BLaER1 (cell line): ENCODE results near the gene SLMAP.

Experiments used
- H3K27ac ChIP-seq: shearing (Covaris generic); formaldehyde crosslinking; 2 replicates; pipeline ENCODE4 v1.8.1; 2022
- H3K27me3 ChIP-seq: shearing (Covaris generic); formaldehyde crosslinking; 2 replicates; pipeline ENCODE4 v1.8.1; 2022
- H3K36me3 ChIP-seq: shearing (Covaris generic); formaldehyde crosslinking; 2 replicates; pipeline ENCODE4 v1.8.1; 2022
- H3K4me1 ChIP-seq: shearing (Covaris generic); formaldehyde crosslinking; 2 replicates; pipeline ENCODE4 v1.8.1; 2022
- H3K4me2 ChIP-seq: shearing (Covaris generic); formaldehyde crosslinking; 2 replicates; pipeline ENCODE4 v1.8.1; 2022
- H3K4me3 ChIP-seq: shearing (Covaris generic); formaldehyde crosslinking; 2 replicates; pipeline ENCODE4 v1.8.1; 2022
- H3K9ac ChIP-seq: shearing (Covaris generic); formaldehyde crosslinking; 2 replicates; pipeline ENCODE4 v1.8.1; 2022
- H3K9me3 ChIP-seq: shearing (Covaris generic); formaldehyde crosslinking; 2 replicates; pipeline ENCODE4 v1.8.1; 2022
- H4K20me1 ChIP-seq: shearing (Covaris generic); formaldehyde crosslinking; 2 replicates; pipeline ENCODE4 v1.8.1; 2022
- Cebpa-rat ChIP-seq: shearing (Covaris generic); IDR thresholded peaks from 2 replicates; pipeline ENCODE4 v1.8.1; 2022

The SLMAP gene

GRCh38 chr3:57952651-57953050 lies 196.5 kb downstream of the SLMAP start:
- Histone ChIP-seq H3K4me2 (no peak overlapping the region), H4K20me1 (no peaks in the 10 kb centered on the region), H3K27me3 (no peaks in the 10 kb centered on the region), H3K4me1 (peaks cover 10% of the 10 kb centered on the region), H3K9ac (no peak overlapping the region), H3K4me3 (no peak overlapping the region), H3K9me3 (no peaks in the 10 kb centered on the region), H3K27ac (no peak overlapping the region), H3K36me3 (no peaks in the 10 kb centered on the region)
- no peak for TF ChIP-seq Cebpa-rat

- no peak overlapping the region for H3K4me2 ChIP-seq
- H3K4me3 ChIP-seq: no peak overlapping the region
- H3K9me3 ChIP-seq: no peaks in the 10 kb centered on the region
- no peaks in the 10 kb centered on the region for H4K20me1 ChIP-seq
- no peak overlapping the region for H3K27ac ChIP-seq
- no peaks in the 10 kb centered on the region for H3K27me3 ChIP-seq
- no peak overlapping the region for H3K9ac ChIP-seq
- H3K36me3 ChIP-seq: no peaks in the 10 kb centered on the region
- no peak for TF ChIP-seq Cebpa-rat
- H3K4me1 ChIP-seq: peaks cover 17% of the 10 kb centered on the region
Measured at GRCh38 chr3:57953576-57953975, 197.5 kb downstream of the SLMAP start.

- Histone ChIP-seq H3K27me3 (no peaks in the 10 kb centered on the region), H3K36me3 (no peaks in the 10 kb centered on the region), H3K9me3 (no peaks in the 10 kb centered on the region), H4K20me1 (no peaks in the 10 kb centered on the region), H3K27ac (no peak overlapping the region), H3K4me3 (no peak overlapping the region), H3K9ac (no peak overlapping the region), H3K4me2 (no peak overlapping the region), H3K4me1 (peaks cover 25% of the 10 kb centered on the region)
- no peak for TF ChIP-seq Cebpa-rat
Measured at GRCh38 chr3:57956119-57956832, 200.2 kb downstream of the SLMAP start.

- Histone ChIP-seq H3K4me3 (no peak overlapping the region), H3K27ac (no peak overlapping the region), H3K36me3 (no peaks in the 10 kb centered on the region), H3K4me1 (peaks cover 20% of the 10 kb centered on the region), H3K27me3 (no peaks in the 10 kb centered on the region), H4K20me1 (no peaks in the 10 kb centered on the region), H3K9me3 (no peaks in the 10 kb centered on the region), H3K4me2 (no peak overlapping the region), H3K9ac (no peak overlapping the region)
- no peak for TF ChIP-seq Cebpa-rat
Measured at GRCh38 chr3:57956833-57957174, 200.7 kb downstream of the SLMAP start.

- Histone ChIP-seq H3K9ac (no peak overlapping the region), H3K27ac (no peak overlapping the region)
Measured at GRCh38 chr3:57957824-57958223, 201.7 kb downstream of the SLMAP start.

GRCh38 chr3:57958642-57959422 lies 202.7 kb downstream of the SLMAP start:
- peak overlapping the region; percentile 74 for H3K4me2 ChIP-seq
- H3K4me3 ChIP-seq: no peak overlapping the region
- no peaks in the 10 kb centered on the region for H3K27me3 ChIP-seq
- H3K36me3 ChIP-seq: no peaks in the 10 kb centered on the region
- peaks cover 18% of the 10 kb centered on the region for H3K4me1 ChIP-seq
- peak overlapping the region; percentile 68; the same call in 1 of the 2 replicates for H3K27ac ChIP-seq
- H4K20me1 ChIP-seq: no peaks in the 10 kb centered on the region
- TF ChIP-seq Cebpa-rat: no peak
- no peaks in the 10 kb centered on the region for H3K9me3 ChIP-seq
- no peak overlapping the region for H3K9ac ChIP-seq

More at GRCh38 chr3:57957824-57958223, 201.7 kb downstream of the SLMAP start:
- Histone ChIP-seq H3K4me2 (no peak overlapping the region), H3K4me3 (no peak overlapping the region), H3K36me3 (no peaks in the 10 kb centered on the region), H3K27me3 (no peaks in the 10 kb centered on the region), H4K20me1 (no peaks in the 10 kb centered on the region), H3K4me1 (peaks cover 18% of the 10 kb centered on the region), H3K9me3 (no peaks in the 10 kb centered on the region)
- no peak for TF ChIP-seq Cebpa-rat

- Histone ChIP-seq H3K9ac (no peak overlapping the region), H4K20me1 (no peaks in the 10 kb centered on the region), H3K4me3 (no peak overlapping the region), H3K27ac (peak overlapping the region; percentile 68; the same call in 1 of the 2 replicates), H3K9me3 (no peaks in the 10 kb centered on the region), H3K4me2 (peak overlapping the region; percentile 74), H3K36me3 (no peaks in the 10 kb centered on the region), H3K27me3 (no peaks in the 10 kb centered on the region), H3K4me1 (peaks cover 18% of the 10 kb centered on the region)
- no peak for TF ChIP-seq Cebpa-rat
Measured at GRCh38 chr3:57959423-57960173, 203.5 kb downstream of the SLMAP start.

GRCh38 chr3:57960174-57960505 lies 204.0 kb downstream of the SLMAP start:
- Histone ChIP-seq H3K4me2 (no peak overlapping the region), H3K4me1 (peaks cover 18% of the 10 kb centered on the region), H3K27ac (no peak overlapping the region)

GRCh38 chr3:57961177-57961827 lies 205.2 kb downstream of the SLMAP start:
- no peak for TF ChIP-seq Cebpa-rat
- H3K9ac ChIP-seq: no peak overlapping the region
- H4K20me1 ChIP-seq: no peaks in the 10 kb centered on the region
- no peaks in the 10 kb centered on the region for H3K9me3 ChIP-seq
- H3K36me3 ChIP-seq: no peaks in the 10 kb centered on the region
- no peak overlapping the region for H3K27ac ChIP-seq
- H3K4me3 ChIP-seq: no peak overlapping the region
- H3K27me3 ChIP-seq: no peaks in the 10 kb centered on the region
- H3K4me1 ChIP-seq: peaks cover 18% of the 10 kb centered on the region
- no peak overlapping the region for H3K4me2 ChIP-seq

More at GRCh38 chr3:57960174-57960505, 204.0 kb downstream of the SLMAP start:
- H3K9me3 ChIP-seq: no peaks in the 10 kb centered on the region
- no peaks in the 10 kb centered on the region for H4K20me1 ChIP-seq
- H3K27me3 ChIP-seq: no peaks in the 10 kb centered on the region
- no peak for TF ChIP-seq Cebpa-rat
- no peak overlapping the region for H3K9ac ChIP-seq
- H3K4me3 ChIP-seq: no peak overlapping the region
- H3K36me3 ChIP-seq: no peaks in the 10 kb centered on the region
